Upper lobe of left lung (tissue), 4 donors: Measurements from ENCODE around the gene RGS11.

Experiments used
- CTCF ChIP-seq, 6 experiments: fragments of 450-650 bp in 4 of 6; fragments of 200-600 bp in 2 of 6; sonication (generic) in 2 of 6; IDR thresholded peaks; one replicate each; pipeline ENCODE4 v1.5.1; 2016 to 2019; ENCODE audit warnings: antibody characterized with exemption in 6 of 6
- POLR2A ChIP-seq, 4 donors: fragments of 450-650 bp; IDR thresholded peaks; one replicate each; pipeline ENCODE4 v1.5.1; 2016 to 2017; ENCODE audit warnings: antibody characterized with exemption in 4 of 4, mild to moderate bottlenecking in 2 of 4

GRCh38 chr16:240559-240958 is 35.2 kb downstream of the RGS11 start:
- TF ChIP-seq CTCF (IDR thresholded peaks at IDR 0.05) = no peak
- no peak for TF ChIP-seq POLR2A (IDR thresholded peaks at IDR 0.05)
